ENCODE data around the gene RBPJ. TPM values are rescaled to one million over a fixed set of nuclear protein-coding genes. Genes with fewer than 3 reads are reported as not detected.

The RBPJ gene
- polyA plus RNA-seq, 1 donor from 2014 or later = 89.8 TPM

GRCh38 chr4:26275281-26275680 lies 45.5 kb upstream of the RBPJ start:
- Histone ChIP-seq H3K9me3 (ENCODE audit: low read length) (no peaks in the 10 kb centered on the region), H3K4me2 (ENCODE audit: low read length) (no peak overlapping the region), H3K9me2 (ENCODE audit: insufficient read depth, low read length) (no peaks in the 10 kb centered on the region), H3K27ac (ENCODE audit: low read length) (no peak overlapping the region), H3K27me3 (ENCODE audit: insufficient read depth, low read depth, low read length) (no peaks in the 10 kb centered on the region), H3K9ac (ENCODE audit: low read length) (no peak overlapping the region), H3K79me2 (replicated peaks; ENCODE audit: insufficient read depth, low read length) (no peaks in the 10 kb centered on the region), H3F3A (ENCODE audit: insufficient read depth, low read length, poor library complexity, severe bottlenecking) (no peaks in the 10 kb centered on the region), H2AFZ (ENCODE audit: low read depth, low read length) (no peak overlapping the region), H3K4me3 (ENCODE audit: low read length) (no peak overlapping the region), H4K20me1 (ENCODE audit: insufficient read depth) (no peaks in the 10 kb centered on the region), H3K36me3 (ENCODE audit: insufficient read depth, low read length) (no peaks in the 10 kb centered on the region)
- no peak for TF ChIP-seq EZH2 (IDR thresholded peaks at IDR 0.05; ENCODE audit: borderline replicate concordance, insufficient read depth, low read length, poor library complexity, severe bottlenecking)
- no peak for TF ChIP-seq EP300 (conservative IDR thresholded peaks at IDR 0.05; ENCODE audit: poor library complexity, severe bottlenecking)
- TF ChIP-seq SMC3 (conservative IDR thresholded peaks at IDR 0.05; ENCODE audit: poor library complexity) = no peak
- TF ChIP-seq POLR2AphosphoS5 (IDR thresholded peaks at IDR 0.05) = no peak
- TF ChIP-seq RAD21 (conservative IDR thresholded peaks at IDR 0.05) = no peak
- TF ChIP-seq CTCF (IDR thresholded peaks at IDR 0.05; ENCODE audit: poor library complexity, severe bottlenecking) = no peak
- TF ChIP-seq MXI1 (conservative IDR thresholded peaks at IDR 0.05; ENCODE audit: poor library complexity, severe bottlenecking) = no peak
- TF ChIP-seq TAF1 (IDR thresholded peaks at IDR 0.05; ENCODE audit: low read depth) = no peak
- no peak for TF ChIP-seq REST (IDR thresholded peaks at IDR 0.05; ENCODE audit: borderline replicate concordance)

GRCh38 chr4:26279446-26279845 lies 41.4 kb upstream of the RBPJ start:
- Histone ChIP-seq H3F3A (ENCODE audit: insufficient read depth, low read length, poor library complexity, severe bottlenecking) (no peaks in the 10 kb centered on the region), H3K27me3 (ENCODE audit: insufficient read depth, low read depth, low read length) (no peaks in the 10 kb centered on the region), H3K9me3 (ENCODE audit: low read length) (no peaks in the 10 kb centered on the region), H3K36me3 (ENCODE audit: insufficient read depth, low read length) (no peaks in the 10 kb centered on the region), H4K20me1 (ENCODE audit: insufficient read depth) (no peaks in the 10 kb centered on the region), H3K9me2 (ENCODE audit: insufficient read depth, low read length) (no peaks in the 10 kb centered on the region), H2AFZ (ENCODE audit: low read depth, low read length) (no peak overlapping the region), H3K4me2 (ENCODE audit: low read length) (no peak overlapping the region), H3K4me3 (ENCODE audit: low read length) (no peak overlapping the region), H3K79me2 (replicated peaks; ENCODE audit: insufficient read depth, low read length) (no peaks in the 10 kb centered on the region), H3K9ac (ENCODE audit: low read length) (no peak overlapping the region), H3K27ac (ENCODE audit: low read length) (no peak overlapping the region)
- TF ChIP-seq MXI1 (conservative IDR thresholded peaks at IDR 0.05; ENCODE audit: poor library complexity, severe bottlenecking) (no peak), SMC3 (conservative IDR thresholded peaks at IDR 0.05; ENCODE audit: poor library complexity) (no peak), POLR2AphosphoS5 (IDR thresholded peaks at IDR 0.05) (no peak), EZH2 (IDR thresholded peaks at IDR 0.05; ENCODE audit: borderline replicate concordance, insufficient read depth, low read length, poor library complexity, severe bottlenecking) (no peak), EP300 (conservative IDR thresholded peaks at IDR 0.05; ENCODE audit: poor library complexity, severe bottlenecking) (no peak), TAF1 (IDR thresholded peaks at IDR 0.05; ENCODE audit: low read depth) (no peak), CTCF (IDR thresholded peaks at IDR 0.05; ENCODE audit: poor library complexity, severe bottlenecking) (no peak), RAD21 (conservative IDR thresholded peaks at IDR 0.05) (no peak), REST (IDR thresholded peaks at IDR 0.05; ENCODE audit: borderline replicate concordance) (no peak)

Data from neural cell (in vitro differentiated cells).